HL-60 (cell line): ENCODE results near the gene NEURL1.

Experiments
- CTCF ChIP-seq: IDR thresholded peaks from one replicate; pipeline ENCODE4 v1.5.1; 2011; ENCODE audit warnings: low read length, control low read depth, inconsistent platforms; ENCODE audit not compliant: insufficient read depth
- REST ChIP-seq: IDR thresholded peaks from 2 replicates; pipeline ENCODE4 v1.6.1; 2012; ENCODE audit warnings: low read depth; ENCODE audit not compliant: insufficient replicate concordance

- TF ChIP-seq REST (no peak), CTCF (no peak)
Measured at GRCh38 chr10:103587073-103587472, 93.6 kb downstream of the NEURL1 start.
